GM12873 (cell line): ENCODE measurements around the gene DIP2C.

Experiments used
- CTCF ChIP-seq: IDR thresholded peaks from 2 replicates; pipeline ENCODE4 v1.5.1; 2012; ENCODE audit warnings: low read depth, mild to moderate bottlenecking, moderate library complexity, low read length, control low read depth; ENCODE audit not compliant: insufficient read depth; ENCODE audit errors: missing control alignments

The DIP2C gene

DNA sequence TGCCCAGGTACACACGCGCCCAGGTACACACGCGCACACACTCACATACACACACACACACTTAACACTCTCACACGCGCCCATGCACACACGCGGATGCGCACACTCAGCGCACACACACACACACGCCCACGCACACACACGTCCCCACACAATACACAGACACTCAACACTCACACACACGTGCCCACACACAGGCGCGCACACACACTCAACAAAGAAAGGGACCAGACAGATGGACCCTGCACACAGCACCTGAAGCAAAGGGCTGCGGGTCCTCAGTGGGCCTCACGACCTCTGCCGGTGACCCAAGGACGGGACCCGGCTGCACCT lies 296.8 kb downstream of the DIP2C start:
- TF ChIP-seq CTCF = no peak

- no peak for TF ChIP-seq CTCF
These were observed 297.4 kb downstream of the DIP2C start for GRCh38 chr10:391847-392704.

DNA sequence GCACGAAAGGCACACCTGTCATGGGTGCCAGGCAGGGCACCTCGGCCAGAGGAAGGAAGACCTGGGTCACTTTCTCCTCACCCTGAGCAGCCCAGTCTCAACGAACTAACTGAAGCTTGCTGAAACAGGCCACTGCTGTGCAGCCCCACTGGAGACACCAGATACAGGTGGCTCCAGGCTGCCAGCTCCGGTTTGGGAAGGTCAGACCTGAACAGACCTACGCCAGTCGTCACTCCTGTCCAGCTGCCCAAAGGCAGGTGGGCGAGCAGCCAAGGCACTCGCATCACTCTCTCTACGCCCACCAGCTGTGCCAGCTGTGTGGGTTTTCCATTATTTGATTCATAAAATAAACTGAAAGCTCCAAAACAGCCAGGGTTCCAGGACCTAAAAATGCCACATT lies 298.2 kb downstream of the DIP2C start:
- TF ChIP-seq CTCF = no peak

DNA sequence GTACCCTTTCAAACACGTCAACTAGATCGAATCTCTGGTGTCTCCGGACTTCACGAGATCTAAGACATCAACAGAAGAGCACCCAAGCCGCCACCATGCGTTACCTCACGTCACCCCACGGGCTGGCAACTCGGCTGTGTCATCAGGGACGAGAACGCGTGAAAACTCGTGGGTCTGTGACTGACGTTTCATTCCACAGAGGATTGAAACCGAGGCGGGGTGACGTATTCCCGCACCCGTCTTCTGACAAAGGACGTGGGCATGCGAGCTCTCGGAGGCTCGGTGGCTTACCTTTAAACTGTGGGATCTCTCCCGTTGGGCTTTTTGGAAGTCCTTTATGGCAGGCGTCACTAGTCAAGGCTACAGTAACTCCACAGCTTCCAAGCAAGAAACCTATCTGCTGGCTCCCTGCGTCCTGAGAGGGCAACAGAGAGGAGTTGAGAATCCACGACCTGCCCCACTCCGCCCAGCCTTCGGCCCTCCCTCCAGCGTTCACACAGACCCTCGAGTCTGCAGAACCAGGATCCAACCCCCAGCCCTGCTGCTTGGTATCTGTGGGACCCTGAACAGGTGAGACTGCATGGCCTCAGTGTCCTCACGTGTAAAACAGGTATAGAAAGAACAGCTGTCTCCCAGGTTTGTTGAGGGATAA lies 298.9 kb downstream of the DIP2C start:
- TF ChIP-seq CTCF = no peak

DNA sequence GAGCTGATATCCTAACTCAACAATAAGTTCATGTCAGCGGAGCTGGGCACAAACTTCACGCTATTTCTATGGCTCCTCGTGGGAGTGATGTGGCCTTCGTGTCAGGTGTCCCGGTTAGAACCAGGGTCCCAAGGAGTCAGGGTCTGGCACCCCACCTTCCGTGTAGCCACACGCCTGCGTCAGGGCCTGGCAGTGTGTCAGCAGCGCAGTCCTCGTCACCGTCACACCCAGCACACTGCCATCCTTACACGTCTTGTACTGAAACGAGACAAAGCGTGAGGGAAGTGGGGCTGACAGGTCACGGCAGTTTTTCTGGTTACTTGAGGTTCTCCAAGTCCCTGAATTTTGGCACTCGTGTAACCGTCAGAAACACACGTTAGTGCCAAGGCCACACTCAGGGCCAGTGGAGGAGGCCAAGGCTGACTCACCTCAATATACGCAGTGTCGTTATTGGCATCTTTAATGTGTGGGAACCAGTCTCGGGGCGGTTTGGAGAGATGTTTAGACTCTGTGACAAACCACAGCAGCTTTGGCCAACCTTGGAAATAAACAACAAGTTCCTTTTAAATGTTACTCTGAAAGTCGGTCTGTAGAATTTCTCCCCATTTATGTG lies 299.5 kb downstream of the DIP2C start:
- TF ChIP-seq CTCF = no peak

GRCh38 chr10:389261-389790 lies 300.1 kb downstream of the DIP2C start:
- TF ChIP-seq CTCF = no peak

DNA sequence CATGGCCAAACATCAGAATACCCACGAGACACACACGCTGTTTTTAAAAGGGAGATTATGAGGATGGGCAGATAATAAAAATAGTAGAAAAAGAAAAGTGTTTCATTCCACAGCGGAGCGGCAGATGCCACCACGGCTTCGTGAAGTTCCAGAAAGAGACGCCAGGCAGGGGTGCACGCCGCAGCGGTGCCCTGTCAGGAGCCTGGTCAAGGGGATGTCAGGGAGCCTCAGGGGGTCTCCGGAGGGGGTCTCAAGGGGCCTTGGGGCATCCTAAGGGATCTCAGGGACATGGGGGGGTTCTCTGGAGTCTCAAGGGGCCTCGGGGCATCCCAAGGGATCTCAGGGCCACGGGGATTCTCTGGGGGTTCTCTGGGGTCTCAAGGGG lies 300.8 kb downstream of the DIP2C start:
- TF ChIP-seq CTCF = no peak
